HG03558 (cell line): ENCODE measurements around the gene INPP5A.
"Not testable (repeated sequence)": the region's sequence is repeated elsewhere in the genome, so short reads cannot be mapped to it uniquely, and the experiment has no call there.

Source experiments
- ATAC-seq: cut with Tn5 transposase; IDR thresholded peaks from one replicate; pipeline ENCODE4 v1.9.1; 2021; ENCODE audit warnings: moderate number of reproducible peaks; ENCODE audit not compliant: unreplicated experiment; ENCODE audit errors: extremely low read depth

The INPP5A gene

GRCh38 chr10:132725202-132725601 is 187.6 kb downstream of the INPP5A start:
- ATAC-seq, result no peak

GRCh38 chr10:132726194-132726593 is 188.6 kb downstream of the INPP5A start:
- ATAC-seq, result no peak

- ATAC-seq, result no peak
These were observed 189.4 kb downstream of the INPP5A start for GRCh38 chr10:132726951-132727350.

GRCh38 chr10:132727411-132727810 is 189.8 kb downstream of the INPP5A start:
- no peak for ATAC-seq

- ATAC-seq, result no peak
These were observed 190.7 kb downstream of the INPP5A start for GRCh38 chr10:132728321-132728720.

- ATAC-seq, result no peak
These were observed 191.2 kb downstream of the INPP5A start for GRCh38 chr10:132728741-132729140.

GRCh38 chr10:132729810-132730572 is 192.4 kb downstream of the INPP5A start:
- ATAC-seq, result no peak

- ATAC-seq, result no peak
These were observed 193.0 kb downstream of the INPP5A start for GRCh38 chr10:132730573-132730953.

GRCh38 chr10:132732518-132732917 is 194.9 kb downstream of the INPP5A start:
- ATAC-seq, result no peak

- ATAC-seq, result no peak
These were observed 196.3 kb downstream of the INPP5A start for GRCh38 chr10:132733926-132734325.

- ATAC-seq, result no peak
These were observed 197.8 kb downstream of the INPP5A start for GRCh38 chr10:132735341-132735775.

GRCh38 chr10:132735923-132736391 is 198.4 kb downstream of the INPP5A start:
- no peak for ATAC-seq

GRCh38 chr10:132737390-132738048 is 199.9 kb downstream of the INPP5A start:
- no peak for ATAC-seq

GRCh38 chr10:132738454-132739224 is 201.1 kb downstream of the INPP5A start:
- no peak for ATAC-seq

GRCh38 chr10:132739225-132739613 is 201.6 kb downstream of the INPP5A start:
- no peak for ATAC-seq

GRCh38 chr10:132740588-132740987 is 203.0 kb downstream of the INPP5A start:
- ATAC-seq, result no peak

- no peak for ATAC-seq
These were observed 204.7 kb downstream of the INPP5A start for GRCh38 chr10:132742167-132742836.

- no peak for ATAC-seq
These were observed 205.2 kb downstream of the INPP5A start for GRCh38 chr10:132742837-132743194.

- not testable (repeated sequence) for ATAC-seq
These were observed 205.8 kb downstream of the INPP5A start for GRCh38 chr10:132743196-132743924.
